Peyer's patch (tissue), 4 donors: ENCODE measurements around the gene GPR141.

Source experiments
- POLR2A ChIP-seq, 2 donors: fragments of 450-650 bp; IDR thresholded peaks; one replicate each; pipeline ENCODE4 v1.5.1; 2017; ENCODE audit warnings: antibody characterized with exemption in 2 of 2, mild to moderate bottlenecking in 2 of 2, moderate library complexity in 2 of 2
- TF ChIP-seq, protein P1 (sequence below), 6 experiments: fragments of 450-650 bp in 4 of 6; fragments of 200-600 bp in 2 of 6; sonication (generic) in 1 of 6; IDR thresholded peaks; one replicate each; pipeline ENCODE4 v1.5.1; 2017 to 2019; ENCODE audit warnings: antibody characterized with exemption in 6 of 6, mild to moderate bottlenecking in 3 of 6, moderate library complexity in 1 of 6

DNA sequence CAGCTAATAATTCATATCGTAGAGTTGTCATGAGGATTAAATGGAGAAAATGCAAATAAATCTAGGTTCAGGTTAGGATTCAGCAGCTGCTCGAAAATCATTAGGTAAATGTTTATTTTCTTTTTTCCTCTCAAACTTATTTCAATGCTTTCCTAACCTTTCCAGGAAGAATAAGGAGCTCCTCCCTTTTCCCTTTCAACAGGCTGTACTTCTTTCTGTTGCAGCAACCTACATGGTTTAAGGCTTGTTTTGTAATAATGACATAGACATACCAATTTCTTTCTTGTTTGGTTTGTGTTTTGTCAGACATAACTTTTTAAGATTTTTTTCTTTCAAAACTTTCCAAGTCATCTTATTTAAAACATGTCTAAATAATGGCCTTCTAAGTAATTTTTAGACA, 18.2 kb downstream of the GPR141 start:
- TF ChIP-seq, protein P1, sequence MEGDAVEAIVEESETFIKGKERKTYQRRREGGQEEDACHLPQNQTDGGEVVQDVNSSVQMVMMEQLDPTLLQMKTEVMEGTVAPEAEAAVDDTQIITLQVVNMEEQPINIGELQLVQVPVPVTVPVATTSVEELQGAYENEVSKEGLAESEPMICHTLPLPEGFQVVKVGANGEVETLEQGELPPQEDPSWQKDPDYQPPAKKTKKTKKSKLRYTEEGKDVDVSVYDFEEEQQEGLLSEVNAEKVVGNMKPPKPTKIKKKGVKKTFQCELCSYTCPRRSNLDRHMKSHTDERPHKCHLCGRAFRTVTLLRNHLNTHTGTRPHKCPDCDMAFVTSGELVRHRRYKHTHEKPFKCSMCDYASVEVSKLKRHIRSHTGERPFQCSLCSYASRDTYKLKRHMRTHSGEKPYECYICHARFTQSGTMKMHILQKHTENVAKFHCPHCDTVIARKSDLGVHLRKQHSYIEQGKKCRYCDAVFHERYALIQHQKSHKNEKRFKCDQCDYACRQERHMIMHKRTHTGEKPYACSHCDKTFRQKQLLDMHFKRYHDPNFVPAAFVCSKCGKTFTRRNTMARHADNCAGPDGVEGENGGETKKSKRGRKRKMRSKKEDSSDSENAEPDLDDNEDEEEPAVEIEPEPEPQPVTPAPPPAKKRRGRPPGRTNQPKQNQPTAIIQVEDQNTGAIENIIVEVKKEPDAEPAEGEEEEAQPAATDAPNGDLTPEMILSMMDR (IDR thresholded peaks at IDR 0.05) = no peak
- no peak for TF ChIP-seq POLR2A (IDR thresholded peaks at IDR 0.05)
